GM18508 (cell line): ENCODE measurements around the gene PAQR8.

ENCODE experiments used
- ATAC-seq: cut with Tn5 transposase; IDR thresholded peaks from one replicate; pipeline ENCODE4 v1.9.1; 2021; ENCODE audit warnings: moderate number of reproducible peaks; ENCODE audit not compliant: insufficient read depth, unreplicated experiment

The PAQR8 gene

DNA sequence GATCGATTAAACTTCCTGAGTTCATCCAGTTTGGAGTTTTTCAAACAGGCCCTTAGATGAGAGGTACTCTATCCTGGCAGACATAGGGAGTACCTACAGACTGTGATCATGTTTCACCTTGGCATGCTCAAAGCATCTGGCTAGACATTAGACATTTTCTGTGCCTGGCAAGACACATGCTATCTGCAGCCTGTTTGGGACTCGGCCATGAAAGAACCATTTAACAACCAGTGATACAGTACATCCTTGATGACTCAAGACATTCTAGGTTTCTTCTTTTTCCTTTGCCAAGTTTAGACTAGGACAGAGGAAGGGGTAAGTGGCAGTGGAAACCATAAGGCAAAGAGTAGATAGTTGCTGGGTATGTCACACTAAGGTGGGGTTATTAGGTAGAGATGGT lies 15.4 kb upstream of the PAQR8 start:
- no peak for ATAC-seq

DNA sequence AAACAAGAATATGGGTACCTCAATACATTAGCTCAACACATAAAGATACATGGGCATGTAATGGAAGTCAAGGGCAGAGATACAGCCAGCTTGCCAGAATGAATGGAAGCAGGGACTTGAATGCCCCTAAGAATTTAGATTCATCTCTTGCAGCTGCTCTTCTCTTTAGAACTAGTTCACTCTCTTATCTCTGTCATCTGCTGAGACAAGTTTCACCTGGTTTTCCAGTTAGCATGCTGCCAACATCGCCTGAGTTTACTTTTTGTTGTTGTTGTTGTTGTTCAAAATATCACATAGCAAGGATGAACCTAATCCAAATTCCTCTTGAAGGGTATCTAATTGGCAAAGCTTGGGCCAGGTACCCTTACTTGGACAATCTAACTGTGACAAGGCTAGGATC lies 14.1 kb upstream of the PAQR8 start:
- ATAC-seq = no peak

DNA sequence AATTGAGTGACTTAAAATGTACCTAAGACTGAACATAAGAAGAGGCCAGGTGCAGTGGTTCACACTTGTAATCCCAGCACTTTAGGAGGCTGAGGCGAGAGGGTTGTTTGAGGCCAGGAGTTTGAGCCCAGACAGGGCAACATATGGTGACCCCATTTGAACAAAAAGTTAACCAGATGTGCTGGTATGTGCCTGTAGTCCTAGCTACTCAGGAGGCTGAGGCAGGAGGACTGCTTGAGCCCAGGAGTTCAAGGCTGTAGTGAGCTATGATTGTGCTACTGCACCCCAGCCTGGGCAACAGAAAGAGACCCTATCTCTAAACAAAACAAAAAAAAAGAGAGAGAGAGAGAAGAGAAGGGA lies 10.1 kb upstream of the PAQR8 start:
- no peak for ATAC-seq

DNA sequence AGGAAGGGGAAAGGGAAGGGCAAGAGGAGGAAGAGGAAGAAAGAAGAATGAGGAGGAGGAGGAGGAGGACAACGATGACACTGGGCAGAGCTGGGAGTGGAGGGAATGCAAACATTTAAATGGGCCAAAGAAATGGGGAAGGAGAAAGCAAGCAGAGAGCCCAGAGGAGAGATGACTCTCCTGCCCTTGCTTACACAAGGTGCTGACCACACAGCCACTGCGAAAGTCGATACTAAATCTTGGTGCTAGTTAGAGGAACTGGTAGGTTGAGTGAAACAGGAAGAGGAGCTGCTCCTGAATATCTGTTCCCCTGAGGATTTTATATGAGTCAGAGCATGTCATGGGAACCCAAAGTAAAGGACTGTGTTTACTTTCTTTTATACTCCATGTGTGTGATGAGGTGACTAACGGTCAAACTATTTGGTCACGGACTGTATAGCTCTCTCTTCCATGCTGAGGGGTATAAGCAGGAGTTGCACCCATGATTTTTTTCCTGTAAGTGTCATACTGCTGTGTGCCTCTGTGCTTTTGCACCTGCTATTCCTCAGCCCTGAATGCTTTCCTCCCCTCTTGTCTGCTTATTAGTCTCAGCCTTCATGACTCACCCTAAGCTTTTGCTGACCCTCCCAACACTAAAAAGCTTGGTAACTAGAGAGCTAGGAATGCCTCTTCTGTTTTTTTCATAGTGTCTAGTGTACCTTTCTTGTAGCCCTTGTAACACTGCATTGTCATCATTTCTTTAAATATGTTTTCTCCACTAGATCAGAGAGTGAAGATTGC lies 9.5 kb upstream of the PAQR8 start:
- ATAC-seq = peak; percentile 87

DNA sequence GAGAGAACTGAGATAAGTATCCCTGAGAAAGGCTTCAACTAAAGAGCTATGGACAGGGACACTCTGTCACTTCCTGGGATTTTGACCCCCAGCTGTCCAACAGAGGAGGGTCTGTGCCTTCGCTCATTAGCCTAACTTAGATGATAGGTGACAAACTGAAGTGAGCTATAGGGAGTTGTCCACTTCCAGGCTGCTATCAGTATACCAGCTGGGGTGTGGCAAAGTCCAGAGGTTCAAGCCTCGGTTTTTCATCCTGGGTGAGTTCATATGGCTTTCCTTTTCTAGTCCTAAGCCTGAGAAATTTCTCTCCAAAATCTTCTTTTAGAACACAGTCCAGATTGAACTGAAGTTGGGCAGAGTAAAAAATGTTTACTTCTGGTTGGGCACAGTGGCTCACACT lies 5.9 kb upstream of the PAQR8 start:
- ATAC-seq = no peak

DNA sequence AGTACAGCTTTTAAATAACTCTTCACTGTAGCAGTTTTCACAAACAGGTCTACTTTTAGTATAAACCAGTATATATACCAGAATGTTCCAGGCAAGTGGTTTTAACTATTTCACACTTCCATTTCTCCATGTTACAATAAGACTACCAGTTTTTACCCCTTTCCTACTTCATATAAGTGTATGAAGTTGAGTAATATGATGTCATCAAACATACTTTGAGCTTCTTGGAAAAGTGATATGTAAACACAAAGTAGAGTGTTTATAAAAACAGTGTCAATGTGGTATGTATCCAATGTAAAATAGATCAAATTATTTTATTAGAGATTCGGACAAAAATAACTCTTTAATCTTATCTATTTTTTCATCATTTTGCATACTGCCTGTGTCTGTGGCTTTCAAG lies 2.5 kb upstream of the PAQR8 start:
- no peak for ATAC-seq

DNA sequence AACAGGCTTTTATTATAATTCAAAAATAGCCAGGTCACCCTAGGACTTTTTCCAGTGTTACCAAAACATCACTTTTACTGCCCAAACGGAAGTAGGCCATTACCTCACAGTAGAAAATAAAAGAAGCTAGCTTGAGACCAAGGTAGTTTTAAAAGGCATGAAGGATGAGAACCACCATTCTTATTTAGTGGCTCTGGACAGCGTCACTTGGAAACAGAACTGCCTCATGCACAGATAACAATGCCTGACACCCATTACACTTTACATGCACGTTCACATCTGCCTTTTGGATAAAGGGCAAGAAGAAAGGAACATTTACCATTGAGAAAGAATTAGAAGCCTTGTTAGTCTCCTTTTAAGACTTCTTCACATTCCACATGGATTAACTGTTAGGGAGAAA lies 1.9 kb upstream of the PAQR8 start:
- ATAC-seq = no peak

DNA sequence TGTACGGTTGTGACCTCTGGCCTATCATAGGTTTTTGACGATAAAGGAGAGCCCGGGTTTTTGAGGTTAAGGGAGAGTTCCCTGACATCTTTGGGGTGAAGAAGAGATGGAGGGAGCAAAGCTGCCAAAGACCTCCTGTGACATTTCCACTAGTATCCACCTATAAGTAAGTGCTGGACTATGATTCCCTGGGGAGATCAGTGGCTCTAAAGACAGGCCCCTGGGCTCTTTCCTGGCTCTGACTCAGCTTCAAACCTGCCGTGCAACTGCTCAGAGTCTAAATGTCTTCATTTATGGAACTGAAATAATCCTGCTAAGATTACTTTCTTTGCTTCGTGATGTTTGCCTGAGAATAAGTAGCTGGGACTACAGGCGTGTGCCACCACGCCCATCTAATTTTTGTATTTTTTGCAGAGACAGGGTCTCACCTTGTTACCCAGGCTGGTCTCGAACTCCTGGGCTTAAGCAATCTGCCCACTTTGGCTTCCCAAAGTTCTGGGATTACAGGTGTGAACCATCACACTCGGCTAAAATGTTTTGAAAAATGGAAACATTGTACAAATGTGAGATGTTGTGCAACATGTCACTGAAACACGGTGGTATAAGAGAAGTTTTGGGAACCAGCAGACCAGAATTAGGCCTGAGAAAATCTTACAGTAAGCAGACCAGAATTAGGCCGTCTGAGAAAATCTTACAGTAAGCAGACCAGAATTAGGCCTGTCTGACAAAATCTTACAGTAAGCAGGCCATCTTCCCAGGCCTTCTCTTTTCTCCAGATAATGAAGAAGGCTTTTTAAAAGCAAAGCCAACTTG lies 1.1 kb upstream of the PAQR8 start:
- no peak for ATAC-seq

DNA sequence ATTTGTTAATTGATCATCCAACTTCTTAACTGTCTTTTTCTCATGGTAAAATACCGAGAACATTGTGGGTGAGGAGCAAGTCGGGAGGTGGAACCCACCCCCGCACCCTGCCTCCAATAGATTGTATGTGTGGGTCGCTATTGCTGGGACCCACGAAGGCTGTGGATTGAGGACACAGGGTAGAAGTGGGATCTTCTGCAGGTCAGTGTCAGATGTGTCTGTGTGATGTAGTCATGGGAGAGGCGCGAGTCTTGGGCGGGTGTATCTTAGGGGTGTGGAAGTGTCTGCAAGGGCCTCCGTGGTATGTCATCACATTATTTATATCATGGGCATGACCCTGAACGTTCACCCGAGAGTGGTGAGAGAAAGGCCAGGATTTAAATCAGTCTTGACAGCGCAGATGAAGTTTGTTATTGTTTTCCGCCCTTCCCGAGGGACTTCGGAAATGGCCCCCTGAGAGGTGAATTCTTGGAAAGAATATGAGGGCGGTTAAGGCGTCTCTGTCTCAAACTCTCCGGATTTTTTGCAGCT lies 472 bp upstream of the PAQR8 start:
- ATAC-seq = no peak

DNA sequence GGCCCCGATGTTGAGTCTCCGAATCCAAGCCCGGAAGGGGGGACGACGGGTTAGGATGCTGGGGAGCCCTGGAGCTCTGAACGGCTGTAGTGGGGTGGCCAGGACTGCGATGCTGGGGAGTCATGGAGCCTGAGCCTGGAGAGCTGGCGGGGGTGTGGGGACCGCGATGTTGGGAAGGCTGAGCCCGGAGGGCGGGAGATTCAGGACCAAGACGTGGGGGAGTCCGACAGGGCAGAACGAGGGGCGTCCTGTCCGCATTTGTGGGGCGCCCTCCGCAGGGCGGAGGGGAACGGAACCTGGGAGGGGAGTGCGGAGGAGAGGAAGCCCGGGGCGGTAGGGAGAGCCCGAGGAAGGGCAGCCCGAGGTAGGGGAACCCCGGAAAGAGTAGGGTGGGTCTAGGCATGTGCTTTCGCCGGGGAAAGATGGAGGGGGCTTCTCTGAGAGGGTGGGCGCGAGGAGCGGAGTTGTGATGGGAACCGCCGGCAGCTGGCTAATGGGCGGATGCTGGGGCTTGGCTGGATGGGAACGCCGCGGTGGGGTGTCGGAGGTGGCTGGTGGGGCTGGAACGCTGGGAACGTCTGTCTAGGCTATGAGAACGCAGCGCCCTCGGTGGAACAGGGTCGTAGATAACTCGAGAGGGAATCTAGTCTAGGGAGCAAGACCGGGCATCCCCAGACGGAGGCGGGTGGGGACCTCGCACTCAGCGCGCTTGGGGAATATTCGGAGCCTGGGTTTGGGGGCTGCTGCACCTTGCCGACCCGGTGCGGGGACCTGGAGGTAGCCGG lies 684 bp downstream of the PAQR8 start:
- no peak for ATAC-seq

DNA sequence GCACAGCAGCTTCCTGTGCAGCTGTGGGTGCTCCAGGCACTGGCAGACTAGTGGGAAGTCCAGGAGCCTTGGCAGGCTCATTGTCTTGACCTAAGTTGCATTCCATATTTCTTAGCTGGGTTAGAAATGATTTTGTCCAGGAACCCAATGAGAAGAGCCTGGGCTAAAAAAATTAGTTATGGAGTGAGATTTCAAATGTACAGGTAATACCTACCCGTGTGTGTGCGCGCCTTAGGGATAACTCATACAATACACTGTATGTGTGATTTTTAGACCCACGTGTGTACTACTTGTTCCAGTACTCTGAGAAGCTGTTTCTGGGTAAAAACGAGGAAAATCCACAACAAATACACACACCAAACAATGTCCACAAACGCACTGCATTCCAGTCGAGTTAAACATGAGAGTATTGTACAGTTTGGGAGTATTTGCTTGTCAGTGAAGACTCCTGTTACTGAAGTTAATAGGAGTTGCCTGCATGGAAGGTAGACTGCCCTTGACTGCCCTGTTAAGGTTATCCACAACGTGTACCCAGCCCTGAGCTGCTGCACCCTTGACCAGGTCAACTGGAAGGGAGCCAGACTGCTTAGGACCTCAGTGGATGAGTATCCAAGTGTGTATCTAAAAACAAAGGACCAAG lies 1.4 kb downstream of the PAQR8 start:
- ATAC-seq = no peak

DNA sequence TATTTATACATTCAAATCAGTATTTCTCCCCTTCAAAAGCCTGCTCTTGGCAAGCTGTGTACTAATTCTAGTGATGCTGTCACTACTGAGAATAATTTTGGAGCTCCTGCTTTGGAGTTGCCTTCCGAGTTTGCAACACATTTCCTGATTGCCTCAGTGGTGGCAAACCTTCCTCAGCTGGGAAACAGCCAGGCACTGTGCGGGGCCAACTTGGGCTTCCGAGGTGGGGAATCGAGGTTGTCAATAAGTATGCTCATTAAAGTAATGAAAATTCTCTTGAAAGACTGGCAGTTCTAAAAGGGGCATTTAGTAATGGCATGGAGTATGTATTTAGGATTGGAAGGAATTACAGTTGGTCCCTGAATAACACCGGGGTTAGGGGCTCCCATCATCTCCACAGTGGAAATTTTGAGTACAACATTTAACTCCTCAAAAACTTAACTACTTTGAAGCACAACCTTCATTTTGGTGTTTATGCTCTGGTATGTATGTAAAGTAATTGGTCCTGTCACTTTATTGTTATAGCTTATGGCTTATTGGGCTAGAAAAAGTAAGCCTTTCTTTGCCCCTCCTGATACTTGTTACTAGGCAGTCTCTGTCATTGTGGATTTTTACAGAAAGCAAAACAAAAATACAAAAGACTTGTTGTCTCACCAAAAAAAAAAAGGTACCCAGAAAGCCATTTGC lies 2.7 kb downstream of the PAQR8 start:
- ATAC-seq = no peak

DNA sequence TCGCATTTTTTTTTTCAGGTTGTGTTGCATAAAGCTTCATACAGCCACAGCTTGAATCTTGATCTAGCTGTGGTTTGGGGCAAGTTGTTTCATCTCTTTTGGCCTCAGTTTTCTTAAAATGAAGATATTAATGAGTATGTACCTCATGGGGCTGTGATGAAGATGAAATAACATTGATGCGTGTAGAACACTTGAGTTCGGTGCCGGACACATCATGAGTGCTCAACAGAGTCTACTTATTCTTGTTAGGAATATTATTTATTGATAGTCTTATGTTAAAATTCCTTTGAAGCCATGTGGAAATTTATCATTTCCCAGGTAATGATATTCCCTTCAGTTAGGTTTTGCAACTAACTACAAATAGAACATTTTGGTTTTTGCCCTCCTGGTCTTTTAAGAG lies 3.4 kb downstream of the PAQR8 start:
- no peak for ATAC-seq

DNA sequence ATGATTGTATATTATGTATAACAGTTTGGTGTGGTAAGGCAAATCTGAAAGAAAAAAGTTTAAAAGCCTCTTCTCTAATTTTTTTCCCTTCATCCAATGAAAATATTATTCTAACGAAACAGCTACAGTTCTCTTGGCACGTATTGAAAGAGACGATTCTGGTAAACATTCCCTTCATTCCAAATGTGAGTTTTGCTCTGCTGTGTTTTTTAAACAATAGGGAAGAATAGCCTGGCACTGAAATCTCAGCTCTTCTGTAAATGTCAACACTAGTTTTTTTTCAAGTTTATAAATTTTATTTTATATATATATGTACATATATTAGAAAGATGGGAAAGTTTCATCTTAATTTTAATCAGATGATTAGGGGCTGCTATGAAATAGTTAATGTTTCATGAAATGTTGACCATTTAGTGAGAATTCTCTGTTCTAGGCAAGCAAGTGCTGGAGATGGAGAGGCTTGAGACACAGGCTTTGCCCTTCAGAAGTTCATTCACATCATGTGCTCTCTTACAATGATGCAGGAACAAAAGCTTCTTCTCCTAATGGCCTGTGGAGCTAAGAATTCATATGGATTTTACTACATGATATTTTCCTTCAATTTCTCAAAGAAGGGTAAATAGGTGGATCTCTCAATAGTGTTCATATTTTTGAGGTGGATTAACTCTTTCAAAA lies 4.1 kb downstream of the PAQR8 start:
- no peak for ATAC-seq

DNA sequence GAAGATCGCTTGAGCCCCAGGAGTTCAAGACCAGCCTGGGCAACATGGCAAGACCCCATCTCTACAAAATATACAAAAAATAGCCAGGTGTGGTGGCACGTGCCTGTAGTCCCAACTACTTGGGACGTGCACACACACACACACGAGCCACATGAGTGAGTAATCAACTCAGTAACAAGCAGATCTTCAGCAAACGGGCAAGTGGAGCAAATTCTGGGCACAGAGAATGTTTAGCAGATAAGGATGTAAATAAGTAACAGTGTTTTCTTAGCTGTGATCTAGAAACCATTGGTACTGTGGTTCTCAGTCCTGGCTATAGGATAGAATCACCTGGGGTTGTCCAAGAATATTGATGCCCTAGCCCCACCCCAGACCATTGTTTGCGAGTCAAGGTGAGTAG lies 6.1 kb downstream of the PAQR8 start:
- ATAC-seq = no peak

DNA sequence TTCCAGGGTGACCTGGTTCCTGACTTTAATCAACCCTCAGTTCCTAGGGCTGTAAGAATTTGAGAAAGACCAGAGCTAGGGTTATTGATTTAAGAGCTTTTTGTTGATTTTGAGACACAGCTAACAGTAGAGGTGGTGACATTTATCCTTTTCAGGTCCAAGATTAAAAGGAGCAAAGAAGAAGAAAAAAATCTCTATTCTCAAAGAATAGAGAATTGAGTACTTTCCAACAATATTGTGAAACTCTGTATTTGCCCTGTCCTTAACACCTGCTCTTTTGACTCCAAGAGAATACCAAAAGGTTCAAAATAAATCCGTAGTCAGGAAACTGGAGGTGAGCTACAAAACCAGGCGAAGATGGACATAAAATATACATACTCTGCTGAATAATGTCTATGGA lies 7.3 kb downstream of the PAQR8 start:
- ATAC-seq = no peak

DNA sequence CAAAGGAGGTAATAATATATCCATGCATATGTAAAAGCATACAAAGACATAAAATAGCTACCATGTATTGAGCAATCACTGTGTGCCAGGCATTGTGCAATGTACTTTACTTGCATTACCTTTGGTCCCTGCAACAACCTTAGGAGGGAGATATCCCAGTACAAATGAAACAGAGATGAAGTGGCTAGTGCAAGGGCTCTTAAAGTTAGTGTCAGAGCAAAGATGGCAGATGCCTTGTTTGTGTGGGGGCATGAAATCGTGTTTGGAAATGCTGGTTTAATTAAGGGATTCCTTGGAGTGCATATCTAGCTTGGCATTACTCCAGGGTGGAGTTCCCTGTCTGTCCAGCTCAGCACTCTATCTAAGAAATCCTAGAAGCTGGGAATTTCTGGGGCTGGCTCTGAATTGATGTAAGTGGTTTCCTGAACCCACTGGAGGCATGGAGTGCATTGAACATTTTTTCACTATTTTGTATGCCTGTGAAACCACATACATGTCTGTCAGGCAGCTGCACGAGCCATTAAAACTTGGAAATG lies 9.8 kb downstream of the PAQR8 start:
- ATAC-seq = no peak

DNA sequence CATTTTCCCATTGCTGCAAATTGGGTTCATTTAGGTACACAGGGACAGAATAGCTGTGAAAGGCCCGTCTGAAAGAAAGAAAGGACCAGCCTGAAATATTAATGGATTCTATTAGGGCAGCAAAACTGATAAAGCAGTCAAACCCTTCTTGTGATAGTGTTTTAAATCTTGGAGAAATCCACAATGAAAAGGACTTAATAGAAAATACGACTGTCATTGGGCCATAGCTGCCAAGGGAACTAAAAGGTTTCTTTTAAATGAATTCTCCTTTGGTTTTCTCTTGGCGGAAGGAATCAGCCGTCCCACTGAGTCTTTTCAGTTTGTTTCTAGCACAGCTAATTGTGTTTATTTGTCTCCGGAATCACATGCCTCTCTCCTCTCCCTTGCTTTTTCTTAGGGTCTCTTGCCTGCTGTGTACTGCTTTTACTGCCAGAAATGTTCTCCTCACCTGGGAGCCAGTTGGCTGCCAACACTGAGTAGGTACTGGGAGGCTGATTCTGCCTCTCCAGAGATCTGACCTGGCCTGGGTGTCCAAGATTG lies 11.3 kb downstream of the PAQR8 start:
- ATAC-seq = no peak

DNA sequence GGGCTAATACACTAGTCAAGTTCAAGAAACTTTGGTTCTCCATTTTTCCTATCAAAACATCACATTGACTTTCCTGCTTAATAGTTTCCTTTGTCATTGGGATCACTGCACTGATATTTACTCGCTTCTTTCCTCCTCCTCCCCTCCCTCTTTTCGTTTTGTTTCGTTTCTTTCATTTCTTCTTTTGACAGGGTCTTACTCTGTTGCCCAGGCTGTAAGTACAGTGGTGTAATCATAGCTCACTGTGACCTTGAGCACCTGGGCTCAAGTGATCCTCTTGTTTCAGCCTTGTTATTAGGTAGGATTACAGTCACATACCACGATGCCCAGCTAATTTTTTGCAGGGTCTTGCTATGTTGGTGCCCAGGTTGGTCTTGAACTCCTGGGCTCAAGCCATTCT lies 12.3 kb downstream of the PAQR8 start:
- ATAC-seq = no peak
